ENCODE measurements around the gene SCAMP2. TPM values are rescaled to one million over a fixed set of nuclear protein-coding genes. Genes with fewer than 3 reads are reported as not detected.

Gene SCAMP2
- total and polyA plus RNA-seq, 2 of the 13 experiments (the other 11 are each of a cell fraction or from before 2014, with no cell fraction given) = 34.8 to 121 TPM

GRCh38 chr15:74828835-74829234, 44.3 kb downstream of the SCAMP2 start (continued):
- TF ChIP-seq NFKBIZ (CRISPR knock-in tag; IDR thresholded peaks at IDR 0.05) = no peak

- H3K79me2 ChIP-seq (ENCODE audit: insufficient read depth, low read length) = no peaks in the 10 kb centered on the region
- DNase-seq (ENCODE audit: low spot score) = no peak
- no peaks in the 10 kb centered on the region for H3K36me3 ChIP-seq (replicated peaks in 1 of 2; ENCODE audit: control insufficient read depth in 1 of 2, insufficient read depth in 2 of 2, low read length in 2 of 2)
- no peak overlapping the region for H3K27ac ChIP-seq (ENCODE audit: extremely low read length, insufficient read depth, low read length)
- no TSS peak for BruUV-seq (replicated peaks)
- no peak overlapping the region for H3K4me2 ChIP-seq (ENCODE audit: low read depth, low read length)
- H2AFZ ChIP-seq (ENCODE audit: low read length) = no peak overlapping the region
- peaks cover 5 to 65% of the 10 kb centered on the region in 2 experiments; a peak in 4 of 5 replicates for H3K27me3 ChIP-seq (ENCODE audit: control insufficient read depth in 1 of 2, insufficient read depth in 2 of 2, low read length in 2 of 2)
- ChIA-PET POLR2A (no interaction called here), CTCF (ENCODE audit: low intra/inter-chr PET ratio, low total read pairs) (no interaction called here)
- no peak overlapping the region for H3K4me3 ChIP-seq (replicated peaks in 1 of 3; ENCODE audit: insufficient read depth in 1 of 3, low read depth in 2 of 3, low read length in 3 of 3)
- H3K9ac ChIP-seq (ENCODE audit: insufficient read depth, low read depth, low read length) = no peak overlapping the region
- H3K4me1 ChIP-seq (ENCODE audit: insufficient read depth, low read length) = peaks cover 14% of the 10 kb centered on the region
- no peaks in the 10 kb centered on the region for H3K9me3 ChIP-seq (ENCODE audit: low read length)
- in situ Hi-C loops (cut with HindIII; ENCODE audit: extremely low pct_ligation_motif_present, low pct_unique_long_range_greater_than_20kb) (no loop called here), intact Hi-C loops (cut with micrococcal nuclease; ENCODE audit: unreplicated experiment) (no loop called here)
- H4K20me1 ChIP-seq (ENCODE audit: insufficient read depth, low read length) = no peaks in the 10 kb centered on the region; the same call in 1 of the 2 replicates
- FAIRE-seq = no peak
- no peak for TF ChIP-seq ZNF33A (CRISPR knock-in tag; IDR thresholded peaks at IDR 0.05; ENCODE audit: borderline replicate concordance)
- no peak for TF ChIP-seq IRF9 (CRISPR knock-in tag; IDR thresholded peaks at IDR 0.05; ENCODE audit: borderline replicate concordance)
- no peak for TF ChIP-seq ADNP (CRISPR knock-in tag; IDR thresholded peaks at IDR 0.05)
- TF ChIP-seq CHD4 (IDR thresholded peaks at IDR 0.05; ENCODE audit: borderline replicate concordance, low read length) = no peak
- TF ChIP-seq SNRNP70 (IDR thresholded peaks at IDR 0.05; ENCODE audit: low read depth, low read length) = no peak
- TF ChIP-seq GRHL1 (CRISPR knock-in tag; conservative IDR thresholded peaks at IDR 0.05) = no peak
- TF ChIP-seq ZNF674 (CRISPR knock-in tag; IDR thresholded peaks at IDR 0.05; ENCODE audit: low read depth) = no peak
- TF ChIP-seq ZNF354B (CRISPR knock-in tag; IDR thresholded peaks at IDR 0.05) = no peak
- no peak for TF ChIP-seq MED13 (CRISPR knock-in tag; IDR thresholded peaks at IDR 0.05)
- TF ChIP-seq ZFAT (CRISPR knock-in tag; conservative IDR thresholded peaks at IDR 0.05) = no peak
- TF ChIP-seq ATRX (CRISPR knock-in tag; IDR thresholded peaks at IDR 0.05; ENCODE audit: borderline replicate concordance) = no peak
- no peak for TF ChIP-seq ZNF772 (CRISPR knock-in tag; IDR thresholded peaks at IDR 0.05)
- TF ChIP-seq ZNF12 (CRISPR knock-in tag; IDR thresholded peaks at IDR 0.05) = no peak
- no CpG with 5 or more reads among the region's 5 CpGs for WGBS (ENCODE audit: low lambda C conversion rate)
- no peak for ATAC-seq
Measured at GRCh38 chr15:74827614-74828013, 45.6 kb downstream of the SCAMP2 start.

Measured in HepG2 (cell line).